C4-2B (cell line): ENCODE results near the gene FHOD3.

Source experiments
- H3K27ac ChIP-seq: fragments of 450-650 bp; 2 replicates; pipeline ENCODE4 v1.5.1; 2017
- ZFX ChIP-seq: fragments of 450-650 bp; IDR thresholded peaks from 2 replicates; pipeline ENCODE4 v1.6.1; 2017
- TF ChIP-seq, protein P1 (sequence below): fragments of 450-650 bp; conservative IDR thresholded peaks from 2 replicates; pipeline ENCODE4 v1.5.1; 2017; ENCODE audit warnings: mild to moderate bottlenecking

FHOD3 gene

DNA sequence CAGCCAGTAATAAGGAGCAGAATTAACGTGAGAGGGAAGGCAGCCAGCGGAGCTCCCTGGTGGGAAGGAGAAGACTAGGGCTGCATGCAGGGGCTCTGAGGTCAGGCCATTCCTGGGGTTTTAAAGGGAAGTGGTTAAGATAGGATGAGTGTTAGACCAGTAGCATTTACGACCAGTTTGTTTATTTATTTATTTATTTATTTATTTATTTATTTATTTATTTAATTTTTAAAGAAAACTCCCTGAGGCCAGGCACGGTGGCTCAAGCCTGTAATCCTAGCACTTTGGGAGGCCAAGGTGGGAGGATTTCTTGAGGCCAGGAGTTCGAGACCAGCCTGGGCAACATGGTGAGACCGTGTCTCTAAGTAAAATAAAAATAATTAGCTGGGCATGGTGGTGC, 152.8 kb downstream of the FHOD3 start:
- TF ChIP-seq, protein P1, sequence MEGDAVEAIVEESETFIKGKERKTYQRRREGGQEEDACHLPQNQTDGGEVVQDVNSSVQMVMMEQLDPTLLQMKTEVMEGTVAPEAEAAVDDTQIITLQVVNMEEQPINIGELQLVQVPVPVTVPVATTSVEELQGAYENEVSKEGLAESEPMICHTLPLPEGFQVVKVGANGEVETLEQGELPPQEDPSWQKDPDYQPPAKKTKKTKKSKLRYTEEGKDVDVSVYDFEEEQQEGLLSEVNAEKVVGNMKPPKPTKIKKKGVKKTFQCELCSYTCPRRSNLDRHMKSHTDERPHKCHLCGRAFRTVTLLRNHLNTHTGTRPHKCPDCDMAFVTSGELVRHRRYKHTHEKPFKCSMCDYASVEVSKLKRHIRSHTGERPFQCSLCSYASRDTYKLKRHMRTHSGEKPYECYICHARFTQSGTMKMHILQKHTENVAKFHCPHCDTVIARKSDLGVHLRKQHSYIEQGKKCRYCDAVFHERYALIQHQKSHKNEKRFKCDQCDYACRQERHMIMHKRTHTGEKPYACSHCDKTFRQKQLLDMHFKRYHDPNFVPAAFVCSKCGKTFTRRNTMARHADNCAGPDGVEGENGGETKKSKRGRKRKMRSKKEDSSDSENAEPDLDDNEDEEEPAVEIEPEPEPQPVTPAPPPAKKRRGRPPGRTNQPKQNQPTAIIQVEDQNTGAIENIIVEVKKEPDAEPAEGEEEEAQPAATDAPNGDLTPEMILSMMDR: no peak
- no peak for TF ChIP-seq ZFX

DNA sequence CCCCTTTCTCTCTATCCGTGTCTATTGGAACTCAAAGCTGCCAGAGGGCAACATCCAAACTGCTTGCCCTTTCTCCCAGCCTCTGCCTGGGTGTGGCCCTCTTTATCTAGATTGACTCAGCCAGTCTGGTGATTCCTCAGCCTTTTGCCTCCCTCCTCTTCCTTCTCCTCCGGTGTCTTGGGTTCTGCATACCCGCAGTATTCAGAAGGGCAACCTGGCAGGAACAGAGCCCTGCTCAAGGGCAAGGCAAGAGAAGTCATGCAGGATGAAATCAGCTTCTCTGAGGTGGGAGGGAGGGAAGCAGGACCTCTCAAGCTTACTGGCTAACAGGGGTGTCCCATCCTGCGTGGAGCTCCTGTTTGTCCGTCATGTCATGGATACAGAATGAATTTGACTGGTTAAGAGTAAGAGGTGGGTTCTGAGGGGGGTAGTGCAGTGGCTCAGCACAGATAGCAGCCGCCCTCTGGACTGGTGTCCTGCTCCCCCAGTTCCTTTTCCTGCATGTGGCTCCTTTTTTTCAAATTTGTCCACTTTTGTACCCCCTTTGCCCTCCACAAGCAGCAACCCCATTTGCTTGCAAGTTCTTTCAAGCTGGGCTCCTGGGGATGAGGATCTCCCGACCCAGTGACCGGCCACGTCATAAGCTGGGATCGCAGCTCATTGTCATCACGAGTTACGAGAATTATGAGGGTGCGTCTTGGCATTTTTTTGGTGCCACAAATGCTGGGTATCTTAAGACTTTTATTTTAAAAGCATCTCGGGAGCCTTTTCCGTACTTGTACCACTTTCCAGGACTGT, 154.1 kb downstream of the FHOD3 start:
- H3K27ac ChIP-seq: no peak overlapping the region
- no peak for TF ChIP-seq ZFX
- TF ChIP-seq, protein P1: no peak

More for the DNA sequence above, 152.8 kb downstream of the FHOD3 start:
- no peak overlapping the region for H3K27ac ChIP-seq

DNA sequence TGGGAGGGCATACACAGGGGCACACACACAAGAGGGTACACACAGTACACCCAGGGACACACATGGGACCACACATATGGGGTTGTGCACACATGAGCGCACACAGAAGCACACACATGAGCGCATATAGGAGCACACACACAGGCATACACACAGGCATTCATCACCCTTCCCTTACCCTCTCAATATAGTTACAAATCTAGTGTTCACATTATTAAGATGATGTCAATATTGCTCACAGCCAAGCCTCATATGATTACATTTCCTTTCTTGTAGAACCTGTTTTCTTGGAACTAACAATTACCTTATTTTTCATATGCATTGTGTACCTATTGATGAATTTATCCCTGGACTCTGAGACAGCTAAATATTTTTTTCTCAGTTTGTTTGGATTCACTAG, 156.7 kb downstream of the FHOD3 start:
- TF ChIP-seq, protein P1: no peak
- no peak for TF ChIP-seq ZFX
- H3K27ac ChIP-seq: no peak overlapping the region

DNA sequence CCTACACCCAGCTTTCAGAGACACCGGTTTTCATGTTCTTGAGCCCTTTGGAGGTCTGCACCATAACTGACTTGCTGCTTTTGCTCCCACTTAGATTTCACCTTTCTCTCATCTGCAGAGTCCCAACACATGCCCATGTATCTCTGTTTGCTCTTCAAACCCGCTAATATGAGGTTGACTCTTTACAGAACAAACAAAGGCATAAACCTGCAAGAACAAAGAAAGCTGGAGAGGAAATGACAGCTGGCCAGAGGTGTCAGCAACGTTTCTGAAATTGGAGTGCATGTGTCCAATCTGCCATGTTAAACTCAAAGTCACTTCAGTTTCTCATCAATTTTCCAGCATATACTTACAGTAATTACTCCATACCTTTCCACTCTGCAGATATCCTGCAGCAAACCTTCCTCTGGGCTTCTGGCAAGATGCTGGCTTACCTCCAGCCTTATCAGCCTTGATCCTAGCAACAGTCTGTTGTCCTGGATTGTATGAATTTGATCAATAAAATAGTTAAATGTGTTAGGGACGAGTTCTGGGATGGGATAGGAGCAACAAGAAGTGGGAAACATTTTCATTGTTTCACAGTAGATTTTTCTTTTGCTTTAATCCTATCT, 157.4 kb downstream of the FHOD3 start:
- H3K27ac ChIP-seq: no peak overlapping the region
- no peak for TF ChIP-seq ZFX
- TF ChIP-seq, protein P1: no peak

DNA sequence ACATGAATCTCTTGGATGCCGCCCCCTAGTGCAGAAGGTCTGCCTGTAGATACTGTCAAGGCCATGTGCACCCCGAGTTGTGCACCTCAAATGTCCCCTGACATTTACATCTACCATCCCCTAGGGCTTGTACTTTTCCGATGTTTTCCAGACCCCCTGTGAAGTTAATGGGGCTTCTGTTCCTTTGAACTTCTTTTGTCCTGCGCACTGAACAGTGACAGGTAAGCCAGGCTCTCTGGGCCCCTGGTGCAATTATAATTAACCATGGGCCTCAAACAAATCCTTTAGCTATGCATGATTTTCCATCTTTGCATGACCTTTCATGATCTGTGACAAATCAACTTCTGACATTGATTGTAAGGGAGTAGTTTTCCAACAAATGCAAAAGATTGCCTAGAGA, 158.4 kb downstream of the FHOD3 start:
- H3K27ac ChIP-seq: no peak overlapping the region
- no peak for TF ChIP-seq ZFX
- TF ChIP-seq, protein P1: no peak

DNA sequence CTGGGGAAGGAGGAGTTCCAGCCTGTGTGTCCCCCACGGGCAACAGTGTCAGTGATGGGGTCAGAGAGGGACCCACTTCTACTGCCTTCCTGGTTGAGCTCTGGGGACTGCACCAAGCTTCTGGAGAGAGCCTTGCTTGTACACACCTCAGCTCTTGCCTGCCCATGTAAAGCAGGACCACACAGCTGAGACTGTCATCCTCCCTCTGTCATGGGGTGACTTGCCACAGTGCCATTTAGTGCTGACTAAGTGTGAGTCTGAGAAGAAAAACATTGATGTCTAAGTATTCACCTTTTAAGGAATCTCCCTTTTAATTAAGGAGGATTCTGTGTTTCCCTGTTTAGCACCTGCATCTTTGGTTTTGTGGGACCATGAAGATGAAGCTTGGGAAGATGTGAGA, 159.1 kb downstream of the FHOD3 start:
- TF ChIP-seq ZFX: no peak
- TF ChIP-seq, protein P1: no peak

DNA sequence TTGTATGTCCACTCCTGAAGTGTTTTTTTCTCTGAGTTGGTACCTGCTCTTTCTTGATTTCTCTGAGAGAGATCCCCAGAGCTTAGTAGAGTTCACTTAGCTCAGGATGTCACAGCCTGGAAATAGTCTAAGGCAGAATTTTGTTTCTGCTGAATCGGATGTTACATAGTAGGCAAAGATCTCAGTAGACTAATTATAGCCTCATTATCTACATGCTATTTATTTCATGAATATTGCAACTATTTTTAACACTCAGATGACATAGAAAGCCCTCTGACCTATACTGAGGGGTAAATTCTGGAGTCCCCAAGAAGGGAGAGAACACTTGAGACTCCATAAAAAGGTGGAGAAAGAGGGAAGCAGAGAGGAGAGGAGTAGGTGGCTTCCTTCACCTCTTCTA, 160.2 kb downstream of the FHOD3 start:
- TF ChIP-seq, protein P1: no peak
- H3K27ac ChIP-seq: no peak overlapping the region

More for the DNA sequence above, 159.1 kb downstream of the FHOD3 start:
- H3K27ac ChIP-seq: no peak overlapping the region
